IMR-90 (cell line): ENCODE measurements around the gene CYYR1. TPM values are rescaled to one million over a fixed set of nuclear protein-coding genes. Genes with fewer than 3 reads are reported as not detected.

Experiments
- ATAC-seq: fragments of 200-7000 bp; cut with Tn5 transposase; 2 replicates; pipeline ENCODE4 v1.9.1; 2020; ENCODE audit warnings: low read depth, mild to moderate bottlenecking, moderate library complexity
- BruUV-seq: library from RNA; stranded (reverse); fragments of 400-500 nt; replicated peaks from 2 replicates; lab custom pipeline; 2021; lab: Mats Ljungman, UMichigan
- CTCF ChIA-PET: fragments of 300-600 bp; formaldehyde crosslinking; extraction: SDS; loops from one replicate; lab custom pipeline; 2021; ENCODE audit warnings: antibody characterized with exemption; lab: Yijun Ruan, JAX
- POLR2A ChIA-PET: fragments of 300-600 bp; sonication (Branson Sonifier 250); formaldehyde crosslinking; loops from one replicate; lab custom pipeline; 2022; ENCODE audit warnings: antibody characterized with exemption; ENCODE audit not compliant: unreplicated experiment; lab: Charles Lee
- DNase-seq: peaks from one replicate; pipeline ENCODE4 v3.0.0; 2013
- H2AFZ ChIP-seq: replicated peaks from 2 replicates; pipeline ENCODE3; 2013; ENCODE audit warnings: low read length, mild to moderate bottlenecking; ENCODE audit not compliant: poor library complexity
- H2AK5ac ChIP-seq: 2 replicates; pipeline ENCODE4 v1.6.1; 2013; ENCODE audit warnings: low read depth, low read length, inconsistent platforms
- H2AK9ac ChIP-seq: replicated peaks from 2 replicates; pipeline ENCODE3; 2013; ENCODE audit warnings: mild to moderate bottlenecking, low read depth, low read length, moderate library complexity; ENCODE audit not compliant: poor library complexity
- H2BK120ac ChIP-seq: 2 replicates; pipeline ENCODE4 v1.6.1; 2013; ENCODE audit warnings: low read depth, low read length, inconsistent platforms
- H2BK15ac ChIP-seq: 3 replicates; pipeline ENCODE4 v1.6.1; 2013; ENCODE audit warnings: low read depth, low read length, inconsistent platforms
- H2BK20ac ChIP-seq: 2 replicates; pipeline ENCODE4 v1.6.1; 2013; ENCODE audit warnings: low read depth, mild to moderate bottlenecking, inconsistent platforms, low read length, moderate library complexity
- H2BK5ac ChIP-seq: 2 replicates; pipeline ENCODE4 v1.6.1; 2013; ENCODE audit warnings: mild to moderate bottlenecking, low read depth, low read length, inconsistent platforms; ENCODE audit not compliant: poor library complexity, severe bottlenecking
- H3K14ac ChIP-seq: replicated peaks from 2 replicates; pipeline ENCODE4 v1.6.1; 2013; ENCODE audit warnings: low read depth, low read length, inconsistent platforms
- H3K18ac ChIP-seq: 2 replicates; pipeline ENCODE4 v1.6.1; 2013; ENCODE audit warnings: low read depth, low read length, control low read depth
- H3K23ac ChIP-seq: 2 replicates; pipeline ENCODE4 v1.6.1; 2013; ENCODE audit warnings: low read depth, low read length, inconsistent platforms
- H3K27ac ChIP-seq: 2 replicates; pipeline ENCODE4 v1.5.1; 2013; ENCODE audit warnings: mild to moderate bottlenecking, control low read depth, low read length; ENCODE audit not compliant: insufficient read depth
- H3K27me3 ChIP-seq: 2 replicates; pipeline ENCODE4 v1.6.1; 2013; ENCODE audit warnings: low read length; ENCODE audit not compliant: control insufficient read depth, insufficient read depth
- H3K36me3 ChIP-seq: 2 replicates; pipeline ENCODE4 v1.6.1; 2013; ENCODE audit warnings: low read length, mixed read lengths; ENCODE audit not compliant: control insufficient read depth, insufficient read depth
- H3K4ac ChIP-seq: 2 replicates; pipeline ENCODE4 v1.6.1; 2013; ENCODE audit warnings: low read depth, low read length, inconsistent platforms
- H3K4me1 ChIP-seq: 2 replicates; pipeline ENCODE4 v1.6.1; 2013; ENCODE audit warnings: low read length, mixed read lengths; ENCODE audit not compliant: control insufficient read depth, insufficient read depth
- H3K4me2 ChIP-seq: 2 replicates; pipeline ENCODE4 v1.6.1; 2013; ENCODE audit warnings: low read depth, mild to moderate bottlenecking, control low read depth, low read length, moderate library complexity
- H3K4me3 ChIP-seq: 2 replicates; pipeline ENCODE4 v1.5.1; 2013; ENCODE audit warnings: low read depth, mild to moderate bottlenecking, control low read depth, low read length, moderate library complexity; ENCODE audit not compliant: insufficient read depth
- H3K56ac ChIP-seq: 2 replicates; pipeline ENCODE4 v1.6.1; 2013; ENCODE audit warnings: low read length, inconsistent platforms; ENCODE audit not compliant: insufficient read depth; ENCODE audit errors: extremely low read depth
- H3K79me1 ChIP-seq, 2 experiments: 2 replicates each; pipeline ENCODE4 v1.6.1; 2013; ENCODE audit warnings: low read length in 2 of 2, inconsistent platforms in 1 of 2, low read depth in 1 of 2
- H3K9ac ChIP-seq: 2 replicates; pipeline ENCODE4 v1.6.1; 2013; ENCODE audit warnings: low read depth, low read length, control low read depth
- H3K9me1 ChIP-seq: 2 replicates; pipeline ENCODE4 v1.6.1; 2013; ENCODE audit warnings: low read length, inconsistent platforms; ENCODE audit not compliant: insufficient read depth
- H3K9me3 ChIP-seq: 2 replicates; pipeline ENCODE4 v1.6.1; 2013; ENCODE audit warnings: low read length; ENCODE audit not compliant: control insufficient read depth, insufficient read depth
- H4K20me1 ChIP-seq: 2 replicates; pipeline ENCODE4 v1.6.1; 2013; ENCODE audit warnings: low read length, inconsistent platforms; ENCODE audit not compliant: insufficient read depth
- H4K5ac ChIP-seq: 2 replicates; pipeline ENCODE4 v1.6.1; 2013; ENCODE audit warnings: mild to moderate bottlenecking, low read depth, low read length, control low read depth
- H4K8ac ChIP-seq, 2 experiments: 2 replicates each; pipeline ENCODE4 v1.6.1; 2013; ENCODE audit warnings: low read depth in 2 of 2, low read length in 2 of 2, control low read depth in 1 of 2, inconsistent platforms in 1 of 2
- H4K91ac ChIP-seq: 2 replicates; pipeline ENCODE4 v1.6.1; 2013; ENCODE audit warnings: low read depth, low read length, inconsistent platforms; ENCODE audit not compliant: insufficient read depth
- CEBPB ChIP-seq: IDR thresholded peaks from 2 replicates; pipeline ENCODE4 v1.6.1; 2012; ENCODE audit warnings: low read depth, low read length, improper control_type of control experiment
- CHD1 ChIP-seq: IDR thresholded peaks from 2 replicates; pipeline ENCODE4 v1.6.1; 2012; ENCODE audit warnings: low read depth, low read length, improper control_type of control experiment
- FOS ChIP-seq: fragments of 150-350 bp; IDR thresholded peaks from 2 replicates; pipeline ENCODE4 v1.6.1; 2016; ENCODE audit warnings: low read depth, low read length
- MXI1 ChIP-seq: IDR thresholded peaks from 2 replicates; pipeline ENCODE4 v1.6.1; 2012; ENCODE audit warnings: low read depth, mild to moderate bottlenecking, low read length, moderate library complexity, borderline replicate concordance
- SMC3 ChIP-seq: fragments of 150-350 bp; IDR thresholded peaks from 2 replicates; pipeline ENCODE4 v1.6.1; 2016; ENCODE audit warnings: low read depth, mild to moderate bottlenecking, antibody characterized with exemption, low read length, moderate library complexity
- WGBS, 2 experiments: methylation state at CpG; one replicate each; pipeline versions ENCODE4 v1.1.5 to v1.1.7; 2013; ENCODE audit warnings: missing lambda C conversion rate in 2 of 2; ENCODE audit not compliant: insufficient read length in 1 of 2; ENCODE audit errors: extremely low coverage in 2 of 2; 5-methylcytosine and 5-hydroxymethylcytosine counted together
- dilution Hi-C: fragments of 300-500 bp; cut with HindIII; formaldehyde crosslinking; loops from one replicate; pipeline ENCODE4 v1.14.3; 2018; ENCODE audit warnings: low sequenced_read_pairs; ENCODE audit not compliant: unreplicated experiment
- in situ Hi-C: fragments of 300-500 bp; cut with MboI; formaldehyde crosslinking; loops from 3 replicates; pipeline ENCODE4 v1.14.3; 2019; ENCODE audit warnings: low sequenced_read_pairs, inconsistent platforms, mixed read lengths
- intact Hi-C: fragments of 100-400 bp; cut with micrococcal nuclease; formaldehyde crosslinking; loops from 2 replicates; pipeline ENCODE4 v1.10.0; 2022
- polyA plus RNA-seq, 3 experiments: library from polyadenylated mRNA; depleted of rRNA; stranded (reverse); fragments of >200 nt; gene quantifications; 2 replicates each; pipeline ENCODE4 v1.2.3, GENCODE V29; 2012; ENCODE audit warnings: low replicate concordance in 1 of 3
- total RNA-seq: library from RNA; depleted of rRNA; stranded (reverse); fragments of >200 nt; gene quantifications from 2 replicates; pipeline ENCODE4 v1.2.3, GENCODE V29; 2012
- TF ChIP-seq, protein P1 (sequence below): conservative IDR thresholded peaks from 2 replicates; pipeline ENCODE4 v1.5.1; 2012; ENCODE audit warnings: mild to moderate bottlenecking, low read depth, low read length, improper control_type of control experiment
- TF ChIP-seq, protein P2 (sequence below): fragments of 150-350 bp; IDR thresholded peaks from 2 replicates; pipeline ENCODE4 v1.6.1; 2017; ENCODE audit warnings: mild to moderate bottlenecking, antibody characterized with exemption, low read length, low read depth

CYYR1 gene
- total and polyA plus RNA-seq, 2 of the 4 experiments (the other 2 are of a cell fraction) = not detected

DNA sequence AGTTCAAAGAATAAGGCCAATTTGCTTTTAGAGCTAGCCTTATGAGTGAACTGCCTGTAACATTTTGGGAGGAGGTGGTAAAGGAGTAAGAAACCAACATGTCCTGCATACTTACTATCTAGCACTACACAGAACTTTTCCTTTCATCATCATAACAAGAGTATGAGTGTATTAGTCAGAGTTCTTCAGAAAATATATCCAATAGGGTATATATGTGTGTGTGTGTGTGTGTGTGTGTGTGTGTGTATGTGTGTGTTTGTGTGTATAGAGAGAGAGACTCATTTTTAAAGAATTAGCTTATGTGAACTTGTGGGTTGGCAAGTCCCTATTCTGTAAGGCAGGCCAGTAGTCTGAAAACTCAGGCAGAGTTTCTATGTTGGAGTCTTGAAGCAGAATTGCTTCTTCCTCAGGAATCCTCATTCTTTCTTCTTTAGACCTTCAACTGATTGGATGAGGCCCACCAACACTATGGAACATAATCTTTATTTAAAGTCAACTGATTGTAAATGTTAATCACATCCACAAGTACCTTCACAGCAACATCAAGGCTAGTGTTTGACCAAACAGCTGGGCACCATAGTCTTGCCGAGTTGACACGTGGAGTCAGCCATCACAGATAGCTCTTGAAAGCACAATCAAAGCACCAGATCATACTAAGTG, 121.9 kb downstream of the CYYR1 start:
- Histone ChIP-seq H3K4ac (no peak overlapping the region), H3K4me2 (no peak overlapping the region), H3K23ac (no peak overlapping the region), H3K9me1 (no peaks in the 10 kb centered on the region), H4K5ac (no peak overlapping the region), H4K8ac (no peak overlapping the region), H3K27me3 (no peaks in the 10 kb centered on the region), H3K36me3 (no peaks in the 10 kb centered on the region), H2AFZ (no peak overlapping the region), H3K56ac (no peak overlapping the region), H3K4me3 (no peak overlapping the region), H3K9me3 (no peaks in the 10 kb centered on the region), H4K20me1 (no peaks in the 10 kb centered on the region), H4K91ac (no peak overlapping the region), H3K27ac (no peak overlapping the region), H2AK9ac (no peak overlapping the region), H2BK15ac (no peak overlapping the region), H3K18ac (no peak overlapping the region), H2BK20ac (no peak overlapping the region), H2BK5ac (no peak overlapping the region), H3K9ac (no peak overlapping the region), H3K4me1 (no peaks in the 10 kb centered on the region), H3K79me1 (no peaks in the 10 kb centered on the region), H2AK5ac (no peak overlapping the region), H3K14ac (no peak overlapping the region), H2BK120ac (no peak overlapping the region)
- WGBS, 2 experiments = no CpG with 5 or more reads among the region's 2 CpGs
- ChIA-PET POLR2A (no interaction called here), CTCF (no interaction called here)
- intact Hi-C loops = no loop called here
- dilution Hi-C loops = no loop called here
- DNase-seq (no peak), ATAC-seq (no peak)
- in situ Hi-C loops = no loop called here
- BruUV-seq = no TSS peak
- TF ChIP-seq MXI1 (no peak), FOS (no peak), SMC3 (no peak), CEBPB (no peak), CHD1 (no peak)
- TF ChIP-seq, protein P1, sequence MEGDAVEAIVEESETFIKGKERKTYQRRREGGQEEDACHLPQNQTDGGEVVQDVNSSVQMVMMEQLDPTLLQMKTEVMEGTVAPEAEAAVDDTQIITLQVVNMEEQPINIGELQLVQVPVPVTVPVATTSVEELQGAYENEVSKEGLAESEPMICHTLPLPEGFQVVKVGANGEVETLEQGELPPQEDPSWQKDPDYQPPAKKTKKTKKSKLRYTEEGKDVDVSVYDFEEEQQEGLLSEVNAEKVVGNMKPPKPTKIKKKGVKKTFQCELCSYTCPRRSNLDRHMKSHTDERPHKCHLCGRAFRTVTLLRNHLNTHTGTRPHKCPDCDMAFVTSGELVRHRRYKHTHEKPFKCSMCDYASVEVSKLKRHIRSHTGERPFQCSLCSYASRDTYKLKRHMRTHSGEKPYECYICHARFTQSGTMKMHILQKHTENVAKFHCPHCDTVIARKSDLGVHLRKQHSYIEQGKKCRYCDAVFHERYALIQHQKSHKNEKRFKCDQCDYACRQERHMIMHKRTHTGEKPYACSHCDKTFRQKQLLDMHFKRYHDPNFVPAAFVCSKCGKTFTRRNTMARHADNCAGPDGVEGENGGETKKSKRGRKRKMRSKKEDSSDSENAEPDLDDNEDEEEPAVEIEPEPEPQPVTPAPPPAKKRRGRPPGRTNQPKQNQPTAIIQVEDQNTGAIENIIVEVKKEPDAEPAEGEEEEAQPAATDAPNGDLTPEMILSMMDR = no peak
- TF ChIP-seq, protein P2, sequence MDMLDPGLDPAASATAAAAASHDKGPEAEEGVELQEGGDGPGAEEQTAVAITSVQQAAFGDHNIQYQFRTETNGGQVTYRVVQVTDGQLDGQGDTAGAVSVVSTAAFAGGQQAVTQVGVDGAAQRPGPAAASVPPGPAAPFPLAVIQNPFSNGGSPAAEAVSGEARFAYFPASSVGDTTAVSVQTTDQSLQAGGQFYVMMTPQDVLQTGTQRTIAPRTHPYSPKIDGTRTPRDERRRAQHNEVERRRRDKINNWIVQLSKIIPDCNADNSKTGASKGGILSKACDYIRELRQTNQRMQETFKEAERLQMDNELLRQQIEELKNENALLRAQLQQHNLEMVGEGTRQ = no peak
